HepG2 (cell line): Measurements from ENCODE around the gene FITM2. TPM values are rescaled to one million over a fixed set of nuclear protein-coding genes. Genes with fewer than 3 reads are reported as not detected.

Source experiments
- ATAC-seq: fragments of 200-7000 bp; cut with Tn5 transposase; 3 replicates; pipeline ENCODE4 v1.9.1; 2020; ENCODE audit warnings: mild to moderate bottlenecking, moderate library complexity
- BruUV-seq: library from RNA; stranded (reverse); fragments of 400-500 nt; replicated peaks from 2 replicates; lab custom pipeline; 2021; lab: Mats Ljungman, UMichigan
- CTCF ChIA-PET: fragments of 300-600 bp; formaldehyde crosslinking; extraction: SDS; loops from one replicate; lab custom pipeline; 2021; ENCODE audit warnings: low total read pairs, inconsistent platforms, low intra/inter-chr PET ratio; lab: Yijun Ruan, JAX
- POLR2A ChIA-PET: fragments of 350-600 bp; sonication (Branson Sonifier 250); formaldehyde crosslinking; loops from one replicate; lab custom pipeline; 2020; ENCODE audit warnings: antibody characterized with exemption, inconsistent platforms; lab: Yijun Ruan, JAX
- DNase-seq: peaks from one replicate; pipeline ENCODE4 v3.0.0-alpha.2; 2015; ENCODE audit warnings: low spot score
- FAIRE-seq: peaks from 3 replicates; lab custom pipeline; 2011; peaks lifted over from hg19 to GRCh38; lab: Jason Lieb, UNC
- H2AFZ ChIP-seq: one replicate; pipeline ENCODE4 v1.6.1; 2011; ENCODE audit warnings: low read length, inconsistent platforms
- H3K27ac ChIP-seq: fragments of 300-600 bp; 3 replicates; pipeline ENCODE4 v1.8.0; 2011; ENCODE audit warnings: mixed run types, mild to moderate bottlenecking, mixed read lengths, low read length, inconsistent platforms; ENCODE audit not compliant: insufficient read depth; ENCODE audit errors: extremely low read length
- H3K27me3 ChIP-seq, 2 experiments: fragments of 200-600 bp in 1 of 2; 2 replicates in 1 of 2; 3 replicates in 1 of 2; pipeline versions ENCODE4 v1.6.0 to v1.8.0; 2011; ENCODE audit warnings: low read length in 2 of 2, mild to moderate bottlenecking in 2 of 2, moderate library complexity in 2 of 2, inconsistent platforms in 1 of 2; ENCODE audit not compliant: insufficient read depth in 2 of 2, control insufficient read depth in 1 of 2
- H3K36me3 ChIP-seq, 2 experiments: fragments of 200-600 bp in 1 of 2; replicated peaks in 1 of 2; 2 replicates in 1 of 2; 3 replicates in 1 of 2; pipeline versions ENCODE4 v1.5.1 to v1.8.0; 2011; ENCODE audit warnings: low read length in 2 of 2, inconsistent platforms in 1 of 2; ENCODE audit not compliant: insufficient read depth in 2 of 2, control insufficient read depth in 1 of 2
- H3K4me1 ChIP-seq: 2 replicates; pipeline ENCODE4 v1.5.1; 2012; ENCODE audit warnings: low read length, inconsistent platforms; ENCODE audit not compliant: insufficient read depth
- H3K4me2 ChIP-seq: 2 replicates; pipeline ENCODE4 v1.6.0; 2011; ENCODE audit warnings: low read depth, low read length, inconsistent platforms
- H3K4me3 ChIP-seq, 3 experiments: fragments of 200-600 bp in 1 of 3; sonication (generic), shearing (Covaris generic) in 1 of 3; replicated peaks in 1 of 3; 2 replicates each; pipeline ENCODE4 v1.5.1; 2011 to 2016; ENCODE audit warnings: low read length in 3 of 3, inconsistent platforms in 2 of 3, low read depth in 2 of 3, mild to moderate bottlenecking in 2 of 3, control low read depth in 1 of 3, mixed read lengths in 1 of 3; ENCODE audit not compliant: insufficient read depth in 1 of 3
- H3K79me2 ChIP-seq: one replicate; pipeline ENCODE4 v1.6.1; 2011; ENCODE audit warnings: low read length, inconsistent platforms; ENCODE audit not compliant: insufficient read depth
- H3K9ac ChIP-seq: 2 replicates; pipeline ENCODE4 v1.6.0; 2011; ENCODE audit warnings: mild to moderate bottlenecking, low read depth, low read length, inconsistent platforms; ENCODE audit not compliant: insufficient read depth
- H3K9me3 ChIP-seq: 2 replicates; pipeline ENCODE4 v1.5.1; 2012; ENCODE audit warnings: mild to moderate bottlenecking, low read length
- H4K20me1 ChIP-seq: 2 replicates; pipeline ENCODE4 v1.6.0; 2011; ENCODE audit warnings: inconsistent platforms, mild to moderate bottlenecking, low read length, moderate library complexity; ENCODE audit not compliant: insufficient read depth
- STAG1 ChIP-seq: sonication (generic); formaldehyde crosslinking; IDR thresholded peaks from 2 replicates; pipeline ENCODE4 v1.4.0; 2020; ENCODE audit warnings: missing genetic modification reagents
- ZNF83 ChIP-seq: sonication (generic); formaldehyde crosslinking; IDR thresholded peaks from 2 replicates; pipeline ENCODE4 v1.4.0; 2020; ENCODE audit warnings: missing genetic modification reagents, mild to moderate bottlenecking, borderline replicate concordance
- in situ Hi-C: cut with HindIII; loops from 2 replicates; pipeline ENCODE4 v1.10.0; 2017; ENCODE audit warnings: low pct_unique_long_range_greater_than_20kb; ENCODE audit not compliant: extremely low pct_ligation_motif_present
- intact Hi-C: fragments of 100-400 bp; cut with micrococcal nuclease; formaldehyde crosslinking; loops from one replicate; pipeline ENCODE4 v1.10.0; 2022; ENCODE audit not compliant: unreplicated experiment
- polyA plus RNA-seq, 8 experiments: library from polyadenylated mRNA; depleted of rRNA in 3 of 8; stranded (reverse) in 7 of 8; unstranded in 1 of 8; fragments of >200 nt; fragmentation: Illumina TruSeq in 4 of 8; extraction: Trizol in 4 of 8; gene quantifications; 2 replicates each; pipeline versions ENCODE4 v1.2.1 to v1.2.3, GENCODE V29; 2011 to 2016; ENCODE audit warnings: low read depth in 4 of 8, missing spikeins in 1 of 8, mixed read lengths in 1 of 8; ENCODE audit not compliant: insufficient read depth in 1 of 8
- total RNA-seq, 5 experiments: library from RNA; depleted of rRNA; stranded (reverse); fragments of >200 nt; fragmentation: Illumina TruSeq; extraction: Trizol; gene quantifications; 2 replicates each; pipeline ENCODE4 v1.2.3, GENCODE V29; 2016; ENCODE audit warnings: low read depth in 1 of 5
- TF ChIP-seq, protein P1 (sequence below): sonication (generic); formaldehyde crosslinking; IDR thresholded peaks from 2 replicates; pipeline ENCODE4 v1.4.0; 2020; ENCODE audit warnings: low read depth, mild to moderate bottlenecking, missing genetic modification reagents

Gene FITM2
- total and polyA plus RNA-seq, 2 of the 13 experiments (the other 11 are each of a cell fraction or from before 2014, with no cell fraction given), result 9.6 to 24.5 TPM

DNA sequence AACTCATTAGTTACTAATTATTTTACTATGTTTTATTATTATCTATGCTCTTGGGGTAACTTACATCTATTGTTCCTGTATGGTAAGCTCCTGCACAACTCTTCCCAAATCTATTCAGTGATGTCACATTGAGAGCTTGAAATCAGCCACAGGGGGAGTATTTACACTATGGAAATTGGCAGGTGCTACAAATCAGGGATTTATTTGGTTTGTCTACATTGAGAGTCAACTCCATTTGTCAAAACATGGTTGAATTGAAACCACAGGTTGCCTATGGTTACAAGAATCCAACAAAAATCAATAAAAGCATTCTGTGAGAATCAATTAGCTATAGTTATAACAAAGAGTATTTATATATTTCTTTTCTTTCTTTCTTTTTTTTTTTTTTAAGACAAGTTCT lies 3.9 kb upstream of the FITM2 start:
- Histone ChIP-seq H2AFZ (no peak overlapping the region), H3K4me1 (peaks cover 18% of the 10 kb centered on the region), H3K4me3 (no peak overlapping the region), H3K9me3 (no peaks in the 10 kb centered on the region), H3K27me3 (peaks cover 2 to 4% of the 10 kb centered on the region in 2 experiments; a peak in 1 of 5 replicates), H3K9ac (no peak overlapping the region), H3K79me2 (peaks cover 11% of the 10 kb centered on the region), H3K4me2 (no peak overlapping the region), H3K27ac (no peak overlapping the region), H4K20me1 (no peaks in the 10 kb centered on the region), H3K36me3 (no peaks in the 10 kb centered on the region)
- intact Hi-C loops (loop anchor here (5.0 kb wide), 2 partner anchors 42 to 57 kb away; partner anchors contain the start of gene HNF4A), in situ Hi-C loops (loop anchor here (5.0 kb wide), 3 partner anchors 63 to 157 kb away; no protein-coding TSS in a partner anchor)
- POLR2A ChIA-PET, result interaction anchor here (1.0 to 1.7 kb wide), 3 partner anchors 10 to 103 kb away, joined by 3 to 5 read pairs (median 3); no protein-coding TSS in a partner anchor
- no TSS peak for BruUV-seq
- CTCF ChIA-PET, result no interaction called here
- FAIRE-seq (no peak), ATAC-seq (no peak), DNase-seq (no peak)
- TF ChIP-seq ZNF83 (CRISPR knock-in tag), result no peak
- TF ChIP-seq STAG1 (CRISPR knock-in tag), result 0 out of 2 replicates have a peak, but pooled peaks have one; percentile 12
- TF ChIP-seq, protein P1, sequence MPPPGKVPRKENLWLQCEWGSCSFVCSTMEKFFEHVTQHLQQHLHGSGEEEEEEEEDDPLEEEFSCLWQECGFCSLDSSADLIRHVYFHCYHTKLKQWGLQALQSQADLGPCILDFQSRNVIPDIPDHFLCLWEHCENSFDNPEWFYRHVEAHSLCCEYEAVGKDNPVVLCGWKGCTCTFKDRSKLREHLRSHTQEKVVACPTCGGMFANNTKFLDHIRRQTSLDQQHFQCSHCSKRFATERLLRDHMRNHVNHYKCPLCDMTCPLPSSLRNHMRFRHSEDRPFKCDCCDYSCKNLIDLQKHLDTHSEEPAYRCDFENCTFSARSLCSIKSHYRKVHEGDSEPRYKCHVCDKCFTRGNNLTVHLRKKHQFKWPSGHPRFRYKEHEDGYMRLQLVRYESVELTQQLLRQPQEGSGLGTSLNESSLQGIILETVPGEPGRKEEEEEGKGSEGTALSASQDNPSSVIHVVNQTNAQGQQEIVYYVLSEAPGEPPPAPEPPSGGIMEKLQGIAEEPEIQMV (CRISPR knock-in tag), result no peak
